ENCODE data around the gene SIL1.
"Not testable (repeated sequence)": the region's sequence is repeated elsewhere in the genome, so short reads cannot be mapped to it uniquely, and the experiment has no call there.

SIL1 gene

GRCh38 chr5:139174382-139174781, 23.8 kb downstream of the SIL1 start:
- DNase-seq (ENCODE audit: low read depth), result not testable (repeated sequence)

- DNase-seq (ENCODE audit: low read depth), result no peak
Observed at GRCh38 chr5:139171779-139172404, 26.3 kb downstream of the SIL1 start.

DNA sequence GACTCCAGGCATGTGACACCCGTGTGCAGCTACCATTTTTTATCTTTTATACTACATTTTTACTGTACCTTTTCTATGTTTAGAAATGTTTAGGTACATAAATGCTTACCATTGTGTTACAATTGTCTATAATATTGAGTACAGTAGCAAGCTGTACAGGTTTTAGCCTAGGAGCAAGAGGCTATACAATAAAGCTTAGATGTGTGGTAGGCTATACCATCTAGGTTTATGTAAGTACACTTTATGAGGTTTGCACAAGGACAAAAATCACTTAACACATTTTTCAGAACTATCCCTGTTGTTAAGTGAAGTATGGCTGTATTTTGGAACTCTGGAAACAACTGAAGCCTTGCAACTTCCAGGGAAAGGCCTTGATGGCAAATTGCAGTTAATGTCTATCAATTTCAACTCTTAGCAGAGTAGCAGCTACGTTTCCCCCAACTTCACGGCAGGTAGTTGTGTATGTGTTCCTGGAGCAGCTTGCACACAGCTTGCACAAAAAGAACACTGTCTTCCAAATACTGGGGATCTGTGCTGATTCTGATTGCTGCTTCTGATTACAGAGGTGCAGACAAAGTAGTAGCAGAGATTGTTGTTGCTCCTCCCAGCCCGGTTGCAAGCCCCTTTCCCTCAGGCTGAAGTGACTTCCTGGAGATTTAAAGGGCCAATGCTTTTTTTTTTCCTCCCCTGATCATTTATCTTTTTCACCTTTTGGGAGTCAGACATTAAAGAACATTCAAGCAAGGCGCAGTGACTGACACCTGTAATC, 30.0 kb downstream of the SIL1 start:
- no peak for DNase-seq (ENCODE audit: low read depth)

GRCh38 chr5:139167533-139167932, 30.6 kb downstream of the SIL1 start:
- no peak for DNase-seq (ENCODE audit: low read depth)

DNA sequence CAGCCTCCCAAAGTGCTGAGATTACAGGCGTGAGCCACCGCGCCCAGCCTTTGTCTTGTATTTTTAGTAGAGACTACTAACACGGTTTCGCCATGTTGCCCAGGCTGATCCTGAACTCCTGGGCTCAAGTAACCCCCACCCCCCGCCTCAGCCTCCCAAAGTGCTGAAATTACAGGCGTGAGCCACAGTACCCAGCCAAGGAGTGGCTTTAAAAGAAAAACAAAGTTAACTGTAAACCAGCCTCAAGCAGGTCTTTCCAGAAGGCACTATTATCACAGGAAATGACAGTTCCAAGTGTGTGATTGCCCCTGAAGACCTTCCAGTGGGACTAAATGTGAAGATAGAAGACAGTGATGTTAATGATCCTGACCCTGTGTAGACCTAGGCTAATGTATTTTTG, 31.1 kb downstream of the SIL1 start:
- no peak for DNase-seq (ENCODE audit: low read depth)

GRCh38 chr5:139164897-139165296, 33.3 kb downstream of the SIL1 start:
- not testable (repeated sequence) for DNase-seq (ENCODE audit: low read depth)

- DNase-seq (ENCODE audit: low read depth), result no peak
Observed at GRCh38 chr5:139164020-139164419, 34.1 kb downstream of the SIL1 start.

GRCh38 chr5:139162448-139162847, 35.7 kb downstream of the SIL1 start:
- no peak for DNase-seq (ENCODE audit: low read depth)

DNA sequence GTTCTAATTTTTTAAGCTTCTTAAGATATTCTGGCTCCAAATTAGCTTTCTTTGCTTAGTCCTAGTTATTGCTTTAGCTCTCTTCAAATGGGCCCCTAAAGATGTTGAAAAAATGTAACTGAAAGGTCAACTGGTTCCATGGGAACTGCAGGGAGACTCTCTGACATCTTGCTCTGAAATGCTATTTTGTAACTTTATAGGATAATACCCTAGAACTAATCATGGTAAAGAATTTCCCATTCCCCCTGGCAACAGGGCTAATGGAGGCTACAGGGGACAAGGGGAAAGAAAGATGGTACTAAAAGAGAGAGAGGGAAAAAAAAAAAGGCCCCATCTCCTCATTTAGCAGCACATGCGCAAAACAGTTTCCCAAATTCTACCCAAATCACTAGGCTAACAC, 39.4 kb downstream of the SIL1 start:
- DNase-seq (ENCODE audit: low read depth), result no peak

- DNase-seq (ENCODE audit: low read depth), result no peak
Observed at GRCh38 chr5:139157556-139157955, 40.6 kb downstream of the SIL1 start.

GRCh38 chr5:139156814-139157213, 41.4 kb downstream of the SIL1 start:
- DNase-seq (ENCODE audit: low read depth), result no peak

GRCh38 chr5:139155333-139155732, 42.8 kb downstream of the SIL1 start:
- DNase-seq (ENCODE audit: low read depth), result no peak

DNA sequence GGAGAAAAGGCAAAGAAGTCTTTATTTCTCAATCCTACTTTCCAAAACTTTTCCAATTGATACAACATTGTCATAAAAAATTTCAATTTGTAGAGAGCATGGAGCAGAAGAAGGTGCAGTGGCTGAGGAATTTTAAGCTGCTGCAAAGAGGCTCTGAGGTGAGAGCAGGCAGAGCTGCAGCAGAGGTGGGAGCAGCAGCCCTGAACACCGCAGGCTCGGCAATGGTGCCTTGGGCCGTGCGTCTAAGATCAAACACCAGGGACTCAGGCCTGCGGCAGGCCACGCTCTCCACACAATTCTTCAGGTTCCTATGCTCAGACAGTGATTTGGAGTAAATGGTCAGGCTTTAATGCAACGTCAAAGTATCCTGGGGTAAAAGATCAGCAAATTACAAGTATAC, 46.3 kb downstream of the SIL1 start:
- DNase-seq (ENCODE audit: low read depth), result no peak

DNA sequence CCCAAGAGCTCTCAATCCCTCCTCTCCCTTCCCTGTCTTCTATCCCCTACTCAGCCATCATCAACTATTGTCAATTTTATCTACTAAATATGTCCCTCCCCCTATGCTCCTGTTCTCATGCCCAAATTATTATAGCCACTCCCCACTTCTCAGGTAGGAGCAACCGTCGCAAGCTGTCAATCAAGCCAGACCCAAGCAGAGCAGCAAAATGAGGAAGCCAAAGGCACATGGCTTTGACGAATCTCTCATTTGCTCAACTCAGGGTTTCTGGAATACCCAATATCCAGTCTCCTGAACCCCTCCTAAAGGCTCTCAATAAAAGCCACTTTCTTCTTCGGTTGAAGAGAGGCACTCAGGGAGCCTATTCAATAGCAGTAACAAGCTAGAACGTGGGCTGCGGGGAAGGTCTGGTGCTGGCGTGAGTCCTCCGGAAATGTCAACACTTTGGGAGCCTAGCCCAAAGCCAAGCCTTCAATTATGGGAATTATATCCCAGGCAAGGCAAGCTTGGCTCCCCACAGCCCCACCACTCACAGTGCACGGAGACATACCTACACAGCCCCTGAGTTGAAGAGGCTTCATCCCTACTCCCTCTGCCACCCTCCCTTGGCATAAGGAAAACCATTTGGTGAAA, 47.7 kb downstream of the SIL1 start:
- no peak for DNase-seq (ENCODE audit: low read depth)

GRCh38 chr5:139149477-139150199, 48.5 kb downstream of the SIL1 start:
- DNase-seq (ENCODE audit: low read depth), result no peak

DNA sequence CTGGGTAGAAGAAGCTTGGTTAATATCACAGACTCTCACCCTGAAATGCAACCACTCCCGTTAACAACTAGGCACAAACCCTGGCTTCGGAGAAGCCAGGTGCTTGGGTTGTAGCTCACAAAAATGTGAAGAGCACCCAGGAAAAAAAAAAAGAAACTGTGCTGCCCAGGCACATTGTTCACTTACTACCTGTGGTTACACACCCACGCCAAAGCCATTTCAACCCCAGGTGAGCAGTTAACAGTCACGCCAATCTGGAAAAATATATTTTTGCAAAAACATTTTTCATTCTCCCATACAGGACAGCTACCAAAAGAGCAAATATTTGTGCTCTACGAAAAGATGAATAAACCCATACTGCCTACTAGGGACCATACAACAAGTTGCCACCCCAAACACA, 49.2 kb downstream of the SIL1 start:
- no peak for DNase-seq (ENCODE audit: low read depth)

DNA sequence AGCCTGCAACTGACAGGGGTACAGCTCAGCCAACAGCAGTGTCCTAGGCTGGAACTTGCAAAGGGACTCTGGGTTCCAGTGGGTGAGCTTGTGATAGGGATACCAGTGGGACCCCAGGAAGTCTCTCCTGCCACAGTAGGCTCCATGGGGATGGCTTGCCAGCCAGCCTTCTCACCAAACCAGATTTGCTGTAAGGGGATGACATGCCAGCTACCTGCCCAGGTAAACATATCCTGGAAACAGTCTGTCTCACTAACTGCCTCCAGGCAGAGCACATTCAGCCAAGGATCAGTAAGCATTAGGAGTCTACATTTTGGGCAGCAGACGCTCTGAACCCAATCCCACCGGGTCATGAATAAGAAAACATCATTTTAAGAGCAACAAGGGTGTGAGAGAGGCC, 49.9 kb downstream of the SIL1 start:
- DNase-seq (ENCODE audit: low read depth), result no peak

GRCh38 chr5:139147483-139148087, 50.6 kb downstream of the SIL1 start:
- DNase-seq (ENCODE audit: low read depth), result no peak

- DNase-seq (ENCODE audit: low read depth), result no peak
Observed at GRCh38 chr5:139146809-139147482, 51.2 kb downstream of the SIL1 start.

- DNase-seq (ENCODE audit: low read depth), result no peak
Observed at GRCh38 chr5:139141446-139142204, 56.5 kb downstream of the SIL1 start.

GRCh38 chr5:139140591-139141071, 57.5 kb downstream of the SIL1 start:
- DNase-seq (ENCODE audit: low read depth), result no peak

Data from stimulated activated CD8-positive, alpha-beta memory T cell treated with anti-CD3 and anti-CD28 coated beads, Interleukin-15, amount 100 ng/mL, for 24 hours (primary cell).